ENCODE results near the gene CTDSP2. TPM values are rescaled to one million over a fixed set of nuclear protein-coding genes. Genes with fewer than 3 reads are reported as not detected.

The CTDSP2 gene
- total RNA-seq, 2 experiments from 2014 or later, result 44.2 to 118 TPM

GRCh38 chr12:57781801-57782200 lies 64.7 kb downstream of the CTDSP2 start:
- H3K4me2 ChIP-seq (ENCODE audit: low read length), result 0 out of 2 replicates have a peak overlapping the region, but pooled peaks have one; percentile 12
- ChIA-PET POLR2A (interaction anchor here (0.8 to 1.0 kb wide), 2 partner anchors 10 to 15 kb away, joined by 3 read pairs; partner anchors contain the start of genes EEF1AKMT3 and METTL1), CTCF (ENCODE audit: unreplicated experiment) (no interaction called here)
- peaks cover 26% of the 10 kb centered on the region for H3K36me3 ChIP-seq (ENCODE audit: insufficient read depth, low read length)
- no peak overlapping the region for H3K4me3 ChIP-seq (ENCODE audit: low read depth, low read length, poor library complexity, severe bottlenecking)
- H3K4me1 ChIP-seq (ENCODE audit: insufficient read depth, low read length, poor library complexity, severe bottlenecking), result peaks cover 20% of the 10 kb centered on the region
- DNase-seq (ENCODE audit: low spot score), result no peak
- intact Hi-C loops (cut with micrococcal nuclease; ENCODE audit: unreplicated experiment), result loop anchor here (5.0 kb wide), 1 partner anchor 126 kb away; no protein-coding TSS in a partner anchor
- H3K27ac ChIP-seq (ENCODE audit: low read depth, low read length, poor library complexity, severe bottlenecking), result no peak overlapping the region
- H2AFZ ChIP-seq (ENCODE audit: low read length), result peak overlapping the region; percentile 74; the same call in 1 of the 2 replicates
- H3K79me2 ChIP-seq (ENCODE audit: insufficient read depth, low read depth, low read length), result peaks cover 25% of the 10 kb centered on the region
- H3K9me3 ChIP-seq (ENCODE audit: low read length), result no peaks in the 10 kb centered on the region
- H3K9me2 ChIP-seq (ENCODE audit: insufficient read depth, low read length), result no peaks in the 10 kb centered on the region
- TF ChIP-seq CTCF (conservative IDR thresholded peaks at IDR 0.05; ENCODE audit: low read length) (no peak), EZH2phosphoT487 (IDR thresholded peaks at IDR 0.05; ENCODE audit: borderline replicate concordance, low read depth, low read length) (no peak)
- no TSS peak for BruUV-seq (replicated peaks)
- no peaks in the 10 kb centered on the region for H4K20me1 ChIP-seq (ENCODE audit: insufficient read depth, low read length)

- TF ChIP-seq EZH2phosphoT487 (IDR thresholded peaks at IDR 0.05; ENCODE audit: borderline replicate concordance, low read depth, low read length) (no peak), CTCF (conservative IDR thresholded peaks at IDR 0.05; ENCODE audit: low read length) (no peak)
- no peak overlapping the region for H2AFZ ChIP-seq (ENCODE audit: low read length)
- CTCF ChIA-PET (ENCODE audit: unreplicated experiment), result no interaction called here
- peaks cover 20% of the 10 kb centered on the region for H3K4me1 ChIP-seq (ENCODE audit: insufficient read depth, low read length, poor library complexity, severe bottlenecking)
- H3K4me2 ChIP-seq (ENCODE audit: low read length), result no peak overlapping the region
- POLR2A ChIA-PET, result interaction anchor here (0.8 to 1.0 kb wide), 2 partner anchors 9 to 15 kb away, joined by 3 read pairs; partner anchors contain the start of genes EEF1AKMT3 and METTL1
- H3K27ac ChIP-seq (ENCODE audit: low read depth, low read length, poor library complexity, severe bottlenecking), result no peak overlapping the region
- no peaks in the 10 kb centered on the region for H4K20me1 ChIP-seq (ENCODE audit: insufficient read depth, low read length)
- H3K4me3 ChIP-seq (ENCODE audit: low read depth, low read length, poor library complexity, severe bottlenecking), result no peak overlapping the region
- H3K9me2 ChIP-seq (ENCODE audit: insufficient read depth, low read length), result no peaks in the 10 kb centered on the region
- intact Hi-C loops (cut with micrococcal nuclease; ENCODE audit: unreplicated experiment), result loop anchor here (5.0 kb wide), 1 partner anchor 126 kb away; no protein-coding TSS in a partner anchor
- no peak for DNase-seq (ENCODE audit: low spot score)
- BruUV-seq (replicated peaks), result no TSS peak
- H3K79me2 ChIP-seq (ENCODE audit: insufficient read depth, low read depth, low read length), result peaks cover 25% of the 10 kb centered on the region
- peaks cover 20% of the 10 kb centered on the region for H3K36me3 ChIP-seq (ENCODE audit: insufficient read depth, low read length)
- H3K9me3 ChIP-seq (ENCODE audit: low read length), result no peaks in the 10 kb centered on the region
These were observed 65.3 kb downstream of the CTDSP2 start for GRCh38 chr12:57781244-57781643.

- intact Hi-C loops (cut with micrococcal nuclease; ENCODE audit: unreplicated experiment), result loop anchor here (5.0 kb wide), 1 partner anchor 127 kb away; no protein-coding TSS in a partner anchor
- H3K79me2 ChIP-seq (ENCODE audit: insufficient read depth, low read depth, low read length), result peaks cover 24% of the 10 kb centered on the region
- no peak for DNase-seq (ENCODE audit: low spot score)
- ChIA-PET POLR2A (interaction anchor here (0.6 kb wide), 1 partner anchor 151 kb away, joined by 4 read pairs; no protein-coding TSS in a partner anchor), CTCF (ENCODE audit: unreplicated experiment) (interaction anchor here (1.0 kb wide), 1 partner anchor 24 kb away, joined by 5 read pairs; no protein-coding TSS in a partner anchor)
- TF ChIP-seq EZH2phosphoT487 (IDR thresholded peaks at IDR 0.05; ENCODE audit: borderline replicate concordance, low read depth, low read length), result no peak
- no peak for TF ChIP-seq CTCF (conservative IDR thresholded peaks at IDR 0.05; ENCODE audit: low read length)
- no peak overlapping the region for H3K4me3 ChIP-seq (ENCODE audit: low read depth, low read length, poor library complexity, severe bottlenecking)
- H3K4me1 ChIP-seq (ENCODE audit: insufficient read depth, low read length, poor library complexity, severe bottlenecking), result peaks cover 26% of the 10 kb centered on the region
- no peaks in the 10 kb centered on the region for H3K9me2 ChIP-seq (ENCODE audit: insufficient read depth, low read length)
- H2AFZ ChIP-seq (ENCODE audit: low read length), result no peak overlapping the region
- H3K27ac ChIP-seq (ENCODE audit: low read depth, low read length, poor library complexity, severe bottlenecking), result no peak overlapping the region
- no peaks in the 10 kb centered on the region for H4K20me1 ChIP-seq (ENCODE audit: insufficient read depth, low read length)
- no TSS peak for BruUV-seq (replicated peaks)
- no peak overlapping the region for H3K4me2 ChIP-seq (ENCODE audit: low read length)
- H3K9me3 ChIP-seq (ENCODE audit: low read length), result no peaks in the 10 kb centered on the region
- peaks cover 11% of the 10 kb centered on the region for H3K36me3 ChIP-seq (ENCODE audit: insufficient read depth, low read length)
These were observed 66.1 kb downstream of the CTDSP2 start for GRCh38 chr12:57780284-57780897.
